Measurements from ENCODE around the gene MACROD2. TPM values are rescaled to one million over a fixed set of nuclear protein-coding genes. Genes with fewer than 3 reads are reported as not detected.

The MACROD2 gene
- total and polyA plus RNA-seq, 2 donors (not counting 1 experiment from before 2014, with no cell fraction given) = 5.3 to 6.7 TPM

DNA sequence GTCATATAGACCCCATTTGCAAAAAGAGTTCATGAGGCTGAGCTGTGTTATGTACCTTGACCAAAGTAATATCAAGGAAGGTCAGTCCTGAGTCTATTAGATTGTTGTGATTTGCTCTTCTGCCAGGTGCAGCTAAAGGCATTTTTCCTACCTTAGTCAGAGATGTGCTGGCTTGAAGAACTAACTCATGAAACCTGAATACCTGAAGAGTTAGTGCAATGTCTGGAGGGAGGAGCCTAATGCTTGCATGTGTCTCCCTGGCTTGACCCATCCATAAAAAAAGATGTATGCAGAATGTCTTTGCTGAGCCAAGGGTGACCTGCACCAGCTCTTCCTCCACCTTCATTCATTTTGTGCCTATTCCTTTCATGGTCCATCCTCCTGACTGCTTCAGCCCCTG, 1835.9 kb downstream of the MACROD2 start:
- H3K27ac ChIP-seq (ENCODE audit: low read length in 2 of 2) = no peak overlapping the region
- no peaks in the 10 kb centered on the region for H3K4me1 ChIP-seq (ENCODE audit: control insufficient read depth in 2 of 2, insufficient read depth in 2 of 2, low read length in 2 of 2)
- ATAC-seq (ENCODE audit: low read depth) = no peak
- DNase-seq = no peak
- no peak overlapping the region for H3K4me2 ChIP-seq (replicated peaks; ENCODE audit: low read depth, low read length, poor library complexity, severe bottlenecking)
- ChIA-PET POLR2A (no interaction called here), CTCF (interaction anchor here (0.6 kb wide), 1 partner anchor 453 kb away, joined by 3 read pairs; no protein-coding TSS in a partner anchor)
- Mint-ChIP-seq H3K4me3 (no peak overlapping the region), H3K27ac (no peak overlapping the region), H3K4me1 (no peaks in the 10 kb centered on the region), H3K9me3 (ENCODE audit: insufficient read depth) (no peaks in the 10 kb centered on the region), H3K27me3 (peaks cover 15% of the 10 kb centered on the region)
- H4K20me1 ChIP-seq (ENCODE audit: control insufficient read depth, insufficient read depth, low read length, poor library complexity, severe bottlenecking) = no peaks in the 10 kb centered on the region
- no peak overlapping the region for H3K4me3 ChIP-seq (ENCODE audit: control extremely low read depth in 1 of 5, extremely low read depth in 1 of 5, insufficient read depth in 1 of 5, low read depth in 2 of 5, low read length in 4 of 5)
- no peaks in the 10 kb centered on the region for H3K36me3 ChIP-seq (replicated peaks in 1 of 2; ENCODE audit: control extremely low read depth in 1 of 2, control insufficient read depth in 1 of 2, extremely low read depth in 1 of 2, insufficient read depth in 2 of 2, low read length in 1 of 2)
- H3K79me2 ChIP-seq (ENCODE audit: control insufficient read depth, insufficient read depth, low read length) = no peaks in the 10 kb centered on the region
- no peaks in the 10 kb centered on the region for H3K9me3 ChIP-seq (ENCODE audit: control extremely low read depth in 1 of 3, control insufficient read depth in 2 of 3, insufficient read depth in 1 of 3, low read length in 2 of 3)
- no peak overlapping the region for H2AFZ ChIP-seq (ENCODE audit: insufficient read depth, low read depth, low read length, poor library complexity, severe bottlenecking)
- H3K27me3 ChIP-seq (replicated peaks in 1 of 4; ENCODE audit: control extremely low read depth in 1 of 4, control insufficient read depth in 3 of 4, insufficient read depth in 4 of 4, low read length in 3 of 4) = peaks cover 0 to 10% (median 2%) of the 10 kb centered on the region in 4 experiments
- H3K9ac ChIP-seq (ENCODE audit: low read length) = no peak overlapping the region
- intact Hi-C loops (cut with micrococcal nuclease) = no loop called here
- TF ChIP-seq, protein P1, sequence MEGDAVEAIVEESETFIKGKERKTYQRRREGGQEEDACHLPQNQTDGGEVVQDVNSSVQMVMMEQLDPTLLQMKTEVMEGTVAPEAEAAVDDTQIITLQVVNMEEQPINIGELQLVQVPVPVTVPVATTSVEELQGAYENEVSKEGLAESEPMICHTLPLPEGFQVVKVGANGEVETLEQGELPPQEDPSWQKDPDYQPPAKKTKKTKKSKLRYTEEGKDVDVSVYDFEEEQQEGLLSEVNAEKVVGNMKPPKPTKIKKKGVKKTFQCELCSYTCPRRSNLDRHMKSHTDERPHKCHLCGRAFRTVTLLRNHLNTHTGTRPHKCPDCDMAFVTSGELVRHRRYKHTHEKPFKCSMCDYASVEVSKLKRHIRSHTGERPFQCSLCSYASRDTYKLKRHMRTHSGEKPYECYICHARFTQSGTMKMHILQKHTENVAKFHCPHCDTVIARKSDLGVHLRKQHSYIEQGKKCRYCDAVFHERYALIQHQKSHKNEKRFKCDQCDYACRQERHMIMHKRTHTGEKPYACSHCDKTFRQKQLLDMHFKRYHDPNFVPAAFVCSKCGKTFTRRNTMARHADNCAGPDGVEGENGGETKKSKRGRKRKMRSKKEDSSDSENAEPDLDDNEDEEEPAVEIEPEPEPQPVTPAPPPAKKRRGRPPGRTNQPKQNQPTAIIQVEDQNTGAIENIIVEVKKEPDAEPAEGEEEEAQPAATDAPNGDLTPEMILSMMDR (IDR thresholded peaks at IDR 0.05) = no peak
- TF ChIP-seq EZH2 (IDR thresholded peaks at IDR 0.05; ENCODE audit: borderline replicate concordance, insufficient read depth, low read depth, low read length, poor library complexity, severe bottlenecking) = no peak

DNA sequence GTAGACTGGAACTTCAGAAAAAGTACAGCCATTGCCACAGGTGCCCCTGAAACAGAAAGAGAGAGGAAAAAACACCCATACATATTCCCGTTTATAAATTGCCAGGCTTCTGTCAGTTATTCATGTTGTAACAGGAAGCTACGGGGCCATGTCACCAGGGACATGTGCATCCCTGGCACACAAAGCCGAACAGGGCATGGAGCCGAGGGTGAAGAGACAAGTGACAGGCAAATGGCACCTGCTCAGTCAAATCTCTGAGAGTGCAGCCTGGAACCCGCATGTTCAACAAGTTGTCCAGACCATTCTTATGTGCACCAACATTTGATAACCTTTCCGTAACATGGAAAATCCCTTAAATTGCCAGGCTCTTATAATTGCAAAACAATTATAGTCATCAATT, 1837.2 kb downstream of the MACROD2 start:
- no peaks in the 10 kb centered on the region for H3K4me1 ChIP-seq (ENCODE audit: control insufficient read depth in 2 of 2, insufficient read depth in 2 of 2, low read length in 2 of 2)
- Mint-ChIP-seq H3K9me3 (ENCODE audit: insufficient read depth) (no peaks in the 10 kb centered on the region), H3K27ac (no peak overlapping the region), H3K4me3 (no peak overlapping the region), H3K4me1 (peaks cover 2% of the 10 kb centered on the region), H3K27me3 (peaks cover 21% of the 10 kb centered on the region)
- peaks cover 0 to 10% (median 2%) of the 10 kb centered on the region in 4 experiments for H3K27me3 ChIP-seq (replicated peaks in 1 of 4; ENCODE audit: control extremely low read depth in 1 of 4, control insufficient read depth in 3 of 4, insufficient read depth in 4 of 4, low read length in 3 of 4)
- H4K20me1 ChIP-seq (ENCODE audit: control insufficient read depth, insufficient read depth, low read length, poor library complexity, severe bottlenecking) = no peaks in the 10 kb centered on the region
- H3K27ac ChIP-seq (ENCODE audit: low read length in 2 of 2) = no peak overlapping the region
- H2AFZ ChIP-seq (ENCODE audit: insufficient read depth, low read depth, low read length, poor library complexity, severe bottlenecking) = no peak overlapping the region
- H3K4me3 ChIP-seq (ENCODE audit: control extremely low read depth in 1 of 5, extremely low read depth in 1 of 5, insufficient read depth in 1 of 5, low read depth in 2 of 5, low read length in 4 of 5) = no peak overlapping the region
- no peaks in the 10 kb centered on the region for H3K9me3 ChIP-seq (ENCODE audit: control extremely low read depth in 1 of 3, control insufficient read depth in 2 of 3, insufficient read depth in 1 of 3, low read length in 2 of 3)
- no peaks in the 10 kb centered on the region for H3K79me2 ChIP-seq (ENCODE audit: control insufficient read depth, insufficient read depth, low read length)
- intact Hi-C loops (cut with micrococcal nuclease) = no loop called here
- no peak overlapping the region for H3K9ac ChIP-seq (ENCODE audit: low read length)
- DNase-seq = no peak
- ChIA-PET CTCF (no interaction called here), POLR2A (no interaction called here)
- no peak overlapping the region for H3K4me2 ChIP-seq (replicated peaks; ENCODE audit: low read depth, low read length, poor library complexity, severe bottlenecking)
- no peak for ATAC-seq (ENCODE audit: low read depth)
- no peaks in the 10 kb centered on the region for H3K36me3 ChIP-seq (replicated peaks in 1 of 2; ENCODE audit: control extremely low read depth in 1 of 2, control insufficient read depth in 1 of 2, extremely low read depth in 1 of 2, insufficient read depth in 2 of 2, low read length in 1 of 2)
- TF ChIP-seq, protein P1 (IDR thresholded peaks at IDR 0.05) = no peak
- TF ChIP-seq EZH2 (IDR thresholded peaks at IDR 0.05; ENCODE audit: borderline replicate concordance, insufficient read depth, low read depth, low read length, poor library complexity, severe bottlenecking) = no peak
- WGBS (ENCODE audit: insufficient coverage) = 94% methylated on average over 3 of the region's 6 CpGs
